B cell (primary cell): ENCODE data around the gene ADAMTS18. TPM values are rescaled to one million over a fixed set of nuclear protein-coding genes. Genes with fewer than 3 reads are reported as not detected.

Experiments
- ATAC-seq: fragments of 200-7000 bp; cut with Tn5 transposase; one replicate; pipeline ENCODE4 v1.10.0; 2021; ENCODE audit warnings: low read depth, mild to moderate bottlenecking, moderate number of reproducible peaks, moderate library complexity
- CTCF ChIA-PET: fragments of 350-600 bp; sonication (Branson Sonifier 250); formaldehyde crosslinking; loops from one replicate; lab custom pipeline; 2021; ENCODE audit warnings: antibody characterized with exemption, inconsistent platforms; lab: Charles Lee
- POLR2A ChIA-PET: fragments of 350-600 bp; sonication (Branson Sonifier 250); formaldehyde crosslinking; loops from one replicate; lab custom pipeline; 2021; ENCODE audit warnings: antibody characterized with exemption; lab: Charles Lee
- DNase-seq: peaks from one replicate; pipeline ENCODE4 v3.0.0; 2013
- H2AFZ ChIP-seq: 2 replicates; pipeline ENCODE4 v1.6.1; 2012; ENCODE audit warnings: mild to moderate bottlenecking, low read depth, low read length; ENCODE audit not compliant: insufficient read depth, poor library complexity, severe bottlenecking
- H3K27ac ChIP-seq, 2 donors: 1 replicate in 1 of 2; 2 replicates in 1 of 2; pipeline ENCODE4 v1.5.1; 2012 to 2013; ENCODE audit warnings: low read length in 2 of 2, mild to moderate bottlenecking in 2 of 2, moderate library complexity in 1 of 2
- H3K27me3 ChIP-seq, 4 experiments: fragments of 200-600 bp in 1 of 4; sonication (generic) in 1 of 4; replicated peaks in 1 of 4; 1 replicate in 2 of 4; 2 replicates in 2 of 4; pipeline versions ENCODE4 v1.6.1 to v1.7.0; 2013 to 2016; ENCODE audit warnings: low read length in 3 of 4, mild to moderate bottlenecking in 2 of 4, mixed read lengths in 1 of 4, moderate library complexity in 1 of 4; ENCODE audit not compliant: insufficient read depth in 4 of 4, control insufficient read depth in 3 of 4; ENCODE audit errors: control extremely low read depth in 1 of 4
- H3K36me3 ChIP-seq, 2 experiments: replicated peaks in 1 of 2; 1 replicate in 1 of 2; 2 replicates in 1 of 2; pipeline versions ENCODE4 v1.6.1 to v1.7.1; 2013; ENCODE audit warnings: low read length in 1 of 2; ENCODE audit not compliant: insufficient read depth in 2 of 2, control insufficient read depth in 1 of 2; ENCODE audit errors: control extremely low read depth in 1 of 2, extremely low read depth in 1 of 2
- H3K4me1 ChIP-seq, 2 donors: fragments of 200-600 bp in 1 of 2; sonication (generic) in 1 of 2; 1 replicate in 1 of 2; 2 replicates in 1 of 2; pipeline versions ENCODE4 v1.5.1 to v1.6.1; 2013 to 2017; ENCODE audit warnings: low read length in 2 of 2; ENCODE audit not compliant: control insufficient read depth in 2 of 2, insufficient read depth in 2 of 2
- H3K4me2 ChIP-seq: replicated peaks from 2 replicates; pipeline ENCODE3; 2012; ENCODE audit warnings: mild to moderate bottlenecking, low read depth, low read length; ENCODE audit not compliant: poor library complexity, severe bottlenecking
- H3K4me3 ChIP-seq, 5 experiments: fragments of 200-600 bp in 1 of 5; sonication (generic) in 1 of 5; 1 replicate in 3 of 5; 2 replicates in 2 of 5; pipeline versions ENCODE4 v1.5.1 to v1.7.0; 2011 to 2016; ENCODE audit warnings: low read length in 4 of 5, mild to moderate bottlenecking in 4 of 5, low read depth in 2 of 5, control low read depth in 1 of 5, moderate library complexity in 1 of 5; ENCODE audit not compliant: insufficient read depth in 1 of 5; ENCODE audit errors: control extremely low read depth in 1 of 5, extremely low read depth in 1 of 5
- H3K79me2 ChIP-seq: fragments of 200-600 bp; sonication (generic); one replicate; pipeline ENCODE4 v1.6.0; 2016; ENCODE audit warnings: low read length; ENCODE audit not compliant: control insufficient read depth, insufficient read depth
- H3K9ac ChIP-seq: fragments of 200-600 bp; sonication (generic); 2 replicates; pipeline ENCODE4 v1.6.1; 2017; ENCODE audit warnings: mild to moderate bottlenecking, low read length, moderate library complexity
- H3K9me3 ChIP-seq, 3 donors: one replicate each; pipeline versions ENCODE4 v1.6.1 to v1.7.1; 2013; ENCODE audit warnings: low read length in 2 of 3; ENCODE audit not compliant: control insufficient read depth in 2 of 3, insufficient read depth in 1 of 3; ENCODE audit errors: control extremely low read depth in 1 of 3
- H4K20me1 ChIP-seq: 2 replicates; pipeline ENCODE4 v1.6.0; 2012; ENCODE audit warnings: mild to moderate bottlenecking, low read length; ENCODE audit not compliant: insufficient read depth, control insufficient read depth, poor library complexity, severe bottlenecking
- H3K27ac Mint-ChIP-seq: one replicate; pipeline ENCODE4 v1.8.0; 2021; ENCODE audit warnings: mixed read lengths
- H3K27me3 Mint-ChIP-seq: one replicate; pipeline ENCODE4 v1.8.0; 2021; ENCODE audit warnings: mixed read lengths
- H3K4me1 Mint-ChIP-seq: one replicate; pipeline ENCODE4 v1.8.0; 2021; ENCODE audit warnings: mixed read lengths
- H3K4me3 Mint-ChIP-seq: one replicate; pipeline ENCODE4 v1.8.0; 2021; ENCODE audit warnings: mixed read lengths
- H3K9me3 Mint-ChIP-seq: one replicate; pipeline ENCODE4 v1.8.0; 2022; ENCODE audit warnings: mixed read lengths; ENCODE audit not compliant: insufficient read depth
- CTCF ChIP-seq: fragments of 200-600 bp; IDR thresholded peaks from one replicate; pipeline ENCODE4 v1.8.0; 2022; ENCODE audit warnings: antibody characterized with exemption, mild to moderate bottlenecking
- EZH2 ChIP-seq: IDR thresholded peaks from 2 replicates; pipeline ENCODE4 v1.6.1; 2012; ENCODE audit warnings: borderline replicate concordance, low read depth, mild to moderate bottlenecking, moderate library complexity, low read length; ENCODE audit not compliant: insufficient read depth, poor library complexity, severe bottlenecking
- WGBS: methylation state at CpG from one replicate; pipeline ENCODE4 v1.1.5; 2013; ENCODE audit warnings: missing lambda C conversion rate; ENCODE audit not compliant: insufficient coverage; 5-methylcytosine and 5-hydroxymethylcytosine counted together
- intact Hi-C: fragments of 100-400 bp; cut with micrococcal nuclease; formaldehyde crosslinking; loops from one replicate; pipeline ENCODE4 v1.10.0; 2022
- polyA plus RNA-seq: library from polyadenylated mRNA; depleted of rRNA; stranded (reverse); fragments of >200 nt; gene quantifications from 2 replicates; pipeline ENCODE4 v1.2.3, GENCODE V29; 2012
- total RNA-seq, 2 donors: library from RNA; stranded (reverse); fragments of 120-200 nt in 1 of 2; gene quantifications; 1 replicate in 1 of 2; 2 replicates in 1 of 2; pipeline versions ENCODE4 v1.2.3 to v1.2.4, GENCODE V29; 2013 to 2022

Gene ADAMTS18
- total and polyA plus RNA-seq, 2 donors (not counting 1 experiment from before 2014, with no cell fraction given): not detected

DNA sequence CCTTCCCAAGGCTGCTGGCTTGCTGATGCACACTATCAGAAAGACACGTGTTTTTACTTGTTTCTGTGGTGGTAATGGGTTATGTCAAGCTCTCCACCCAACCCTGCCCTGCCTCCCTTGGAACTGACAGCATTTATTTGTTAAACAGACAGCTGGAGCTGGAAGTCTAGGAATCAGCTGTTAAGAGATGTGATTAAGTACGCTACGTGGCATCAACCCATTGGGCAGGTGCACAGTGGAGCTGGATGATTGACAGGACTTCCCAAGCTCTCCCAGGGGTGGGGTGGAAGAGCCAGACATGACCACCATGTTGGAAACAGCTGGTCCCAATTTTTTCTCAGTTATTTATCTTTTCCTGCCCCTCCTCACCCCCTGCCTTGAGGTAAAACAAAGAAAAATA, 49.4 kb downstream of the ADAMTS18 start:
- POLR2A ChIA-PET: no interaction called here

DNA sequence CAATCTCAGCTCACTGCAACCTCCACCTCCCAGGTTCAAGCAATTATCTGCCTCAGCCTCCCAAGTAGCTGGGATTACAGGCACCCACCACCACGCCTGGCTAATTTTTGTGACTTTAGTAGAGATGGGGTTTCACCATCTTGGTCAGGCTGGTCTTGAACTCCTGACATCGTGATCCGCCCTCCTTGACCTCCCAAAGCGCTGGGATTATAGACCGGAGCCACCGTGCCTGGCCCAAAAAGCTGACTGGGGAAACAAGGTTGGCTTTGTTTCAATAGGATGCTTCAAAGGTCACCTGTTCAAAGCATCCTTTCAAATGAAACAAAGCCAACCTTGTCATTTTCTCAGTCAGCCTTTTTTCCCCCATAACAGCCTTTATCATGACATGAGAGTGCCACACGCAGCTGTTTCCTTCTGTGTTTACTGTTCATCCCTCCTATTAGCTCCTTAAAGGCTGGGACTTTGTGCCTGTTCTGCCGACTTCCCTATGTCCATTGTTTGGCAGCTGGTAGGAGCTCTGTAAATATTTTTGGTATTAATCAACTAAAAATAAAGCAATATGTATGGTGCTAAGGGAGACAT, 51.1 kb downstream of the ADAMTS18 start:
- Histone ChIP-seq H3K9ac (no peak overlapping the region), H3K27ac (no peak overlapping the region), H3K4me3 (no peak overlapping the region), H3K4me2 (no peak overlapping the region), H3K4me1 (no peaks in the 10 kb centered on the region), H3K9me3 (no peaks in the 10 kb centered on the region), H3K36me3 (no peaks in the 10 kb centered on the region), H3K27me3 (no peaks in the 10 kb centered on the region), H4K20me1 (no peaks in the 10 kb centered on the region), H3K79me2 (no peaks in the 10 kb centered on the region), H2AFZ (no peak overlapping the region)
- CTCF ChIA-PET: no interaction called here
- no peak for ATAC-seq
- no peak overlapping the region for H3K27ac Mint-ChIP-seq
- POLR2A ChIA-PET: no interaction called here
- no peaks in the 10 kb centered on the region for H3K4me1 Mint-ChIP-seq
- intact Hi-C loops: no loop called here
- peaks cover 3% of the 10 kb centered on the region for H3K27me3 Mint-ChIP-seq
- WGBS: 91% methylated on average over 6 of the region's 8 CpGs
- TF ChIP-seq EZH2 (no peak), CTCF (no peak)
- H3K9me3 Mint-ChIP-seq: no peaks in the 10 kb centered on the region
- no peak overlapping the region for H3K4me3 Mint-ChIP-seq
- no peak for DNase-seq

More for the DNA sequence above, 49.4 kb downstream of the ADAMTS18 start:
- 88% methylated on average over 2 of the region's 3 CpGs for WGBS
- H3K9me3 ChIP-seq: no peaks in the 10 kb centered on the region
- H3K4me1 ChIP-seq: no peaks in the 10 kb centered on the region
- no peak overlapping the region for H3K9ac ChIP-seq
- intact Hi-C loops: no loop called here
- H3K79me2 ChIP-seq: no peaks in the 10 kb centered on the region
- TF ChIP-seq CTCF: no peak
- no peak for TF ChIP-seq EZH2
- Mint-ChIP-seq H3K9me3 (no peaks in the 10 kb centered on the region), H3K27ac (no peak overlapping the region), H3K4me3 (no peak overlapping the region), H3K4me1 (no peaks in the 10 kb centered on the region), H3K27me3 (peaks cover 3% of the 10 kb centered on the region)
- no peaks in the 10 kb centered on the region for H3K27me3 ChIP-seq
- no peak overlapping the region for H2AFZ ChIP-seq
- H3K27ac ChIP-seq: no peak overlapping the region
- no peak overlapping the region for H3K4me3 ChIP-seq
- ATAC-seq (no peak), DNase-seq (no peak)
- H3K4me2 ChIP-seq: no peak overlapping the region
- no peaks in the 10 kb centered on the region for H4K20me1 ChIP-seq
- H3K36me3 ChIP-seq: no peaks in the 10 kb centered on the region
- CTCF ChIA-PET: no interaction called here
